OCI-LY3 (cell line): Measurements from ENCODE around the gene CHD6.

Source experiments
- H2AFZ ChIP-seq: fragments of 200-600, 300-600 bp; shearing (Covaris generic); 2 replicates; pipeline ENCODE4 v1.6.0; 2014; ENCODE audit warnings: antibody characterized with exemption, low read depth, low read length
- H3K27ac ChIP-seq: fragments of 200-600, 300-600 bp; sonication (generic); 2 replicates; pipeline ENCODE4 v1.5.1; 2014; ENCODE audit warnings: mild to moderate bottlenecking, low read length, moderate library complexity, mixed read lengths
- H3K27me3 ChIP-seq: fragments of 200-600, 300-600 bp; sonication (generic); 2 replicates; pipeline ENCODE4 v1.6.1; 2014; ENCODE audit warnings: low read depth, low read length, mixed read lengths
- H3K36me3 ChIP-seq: fragments of 200-600, 300-600 bp; sonication (generic); replicated peaks from 2 replicates; pipeline ENCODE3; 2014; ENCODE audit warnings: low read depth, low read length, mixed read lengths
- H3K4me1 ChIP-seq: fragments of 300-600, 200-600 bp; sonication (generic); 2 replicates; pipeline ENCODE4 v1.6.1; 2014; ENCODE audit warnings: low read length, mixed read lengths
- H3K4me2 ChIP-seq: fragments of 200-600, 300-600 bp; sonication (generic); 2 replicates; pipeline ENCODE4 v1.6.1; 2014; ENCODE audit warnings: low read length, mixed read lengths
- H3K4me3 ChIP-seq: fragments of 300-600, 200-600 bp; sonication (generic); 2 replicates; pipeline ENCODE4 v1.5.1; 2014; ENCODE audit warnings: antibody characterized with exemption, mild to moderate bottlenecking, low read length, moderate library complexity
- H3K79me2 ChIP-seq: fragments of 300-600, 200-600 bp; shearing (Covaris generic); 2 replicates; pipeline ENCODE4 v1.6.1; 2014; ENCODE audit warnings: mild to moderate bottlenecking, low read length, mixed read lengths
- H3K9ac ChIP-seq: fragments of 300-600, 200-600 bp; shearing (Covaris generic); 2 replicates; pipeline ENCODE4 v1.6.0; 2014; ENCODE audit warnings: mild to moderate bottlenecking, low read length, moderate library complexity
- H3K9me3 ChIP-seq: fragments of 200-600, 300-600 bp; shearing (Covaris generic); 2 replicates; pipeline ENCODE4 v1.6.1; 2014; ENCODE audit warnings: low read length, mixed read lengths; ENCODE audit not compliant: insufficient read depth
- H4K20me1 ChIP-seq: fragments of 200-600, 300-600 bp; sonication (generic); 2 replicates; pipeline ENCODE4 v1.6.1; 2016; ENCODE audit warnings: low read length, mixed read lengths; ENCODE audit not compliant: insufficient read depth
- CTCF ChIP-seq: fragments of 200-600, 300-600 bp; sonication (generic); IDR thresholded peaks from 2 replicates; pipeline ENCODE4 v1.5.1; 2014; ENCODE audit warnings: antibody characterized with exemption, low read length, low read depth
- EZH2phosphoT487 ChIP-seq: fragments of 200-600 bp; shearing (Covaris generic); IDR thresholded peaks from 2 replicates; pipeline ENCODE4 v1.6.1; 2018; ENCODE audit warnings: antibody characterized with exemption, mixed run types, low read depth

The CHD6 gene

GRCh38 chr20:41360831-41361756 lies 257.1 kb downstream of the CHD6 start:
- no peak overlapping the region for H2AFZ ChIP-seq
- H3K4me2 ChIP-seq, result no peak overlapping the region
- no peak overlapping the region for H3K4me3 ChIP-seq
- no peak overlapping the region for H3K27ac ChIP-seq
- no peaks in the 10 kb centered on the region for H3K36me3 ChIP-seq
- H3K27me3 ChIP-seq, result no peaks in the 10 kb centered on the region
- TF ChIP-seq EZH2phosphoT487 (no peak), CTCF (no peak)
- H3K4me1 ChIP-seq, result no peaks in the 10 kb centered on the region
- no peaks in the 10 kb centered on the region for H3K79me2 ChIP-seq
- H3K9ac ChIP-seq, result no peak overlapping the region
- H3K9me3 ChIP-seq, result no peaks in the 10 kb centered on the region
- no peaks in the 10 kb centered on the region for H4K20me1 ChIP-seq

- Histone ChIP-seq H3K4me1 (no peaks in the 10 kb centered on the region), H3K9me3 (no peaks in the 10 kb centered on the region), H4K20me1 (no peaks in the 10 kb centered on the region), H3K79me2 (no peaks in the 10 kb centered on the region), H3K9ac (no peak overlapping the region), H3K4me3 (no peak overlapping the region), H3K4me2 (no peak overlapping the region), H3K27me3 (no peaks in the 10 kb centered on the region), H3K27ac (no peak overlapping the region), H3K36me3 (no peaks in the 10 kb centered on the region), H2AFZ (no peak overlapping the region)
- TF ChIP-seq EZH2phosphoT487 (no peak), CTCF (no peak)
These were observed 258.6 kb downstream of the CHD6 start for GRCh38 chr20:41359541-41360011.

GRCh38 chr20:41358717-41359116 lies 259.5 kb downstream of the CHD6 start:
- no peak for TF ChIP-seq EZH2phosphoT487
- TF ChIP-seq CTCF, result no peak
- Histone ChIP-seq H3K4me1 (no peaks in the 10 kb centered on the region), H3K79me2 (no peaks in the 10 kb centered on the region), H3K4me3 (no peak overlapping the region), H3K9me3 (no peaks in the 10 kb centered on the region), H3K4me2 (no peak overlapping the region), H3K9ac (no peak overlapping the region), H4K20me1 (no peaks in the 10 kb centered on the region), H3K36me3 (no peaks in the 10 kb centered on the region), H3K27ac (no peak overlapping the region), H2AFZ (no peak overlapping the region), H3K27me3 (no peaks in the 10 kb centered on the region)

GRCh38 chr20:41358230-41358629 lies 259.9 kb downstream of the CHD6 start:
- Histone ChIP-seq H3K36me3 (no peaks in the 10 kb centered on the region), H3K79me2 (no peaks in the 10 kb centered on the region), H2AFZ (no peak overlapping the region), H3K27ac (no peak overlapping the region), H3K4me3 (no peak overlapping the region), H3K9ac (no peak overlapping the region), H3K4me1 (no peaks in the 10 kb centered on the region), H3K27me3 (no peaks in the 10 kb centered on the region), H4K20me1 (no peaks in the 10 kb centered on the region), H3K4me2 (no peak overlapping the region), H3K9me3 (no peaks in the 10 kb centered on the region)
- TF ChIP-seq CTCF, result no peak
- TF ChIP-seq EZH2phosphoT487, result no peak
